ENCODE data around the gene MAGEA6.
"Not testable (repeated sequence)": the region's sequence is repeated elsewhere in the genome, so short reads cannot be mapped to it uniquely, and the experiment has no call there.

The MAGEA6 gene

GRCh38 chrX:152769549-152770289 lies at the start of gene MAGEA6:
TSS of gene MAGEA6 (minus strand) at chrX:152769689. CDS start at chrX:152767650, 2,039 bp downstream.
- not testable (repeated sequence) for DNase-seq (ENCODE audit: low read depth); H3K4me3 ChIP-seq (ENCODE audit: low read length)

- TF ChIP-seq CTCF (conservative IDR thresholded peaks at IDR 0.05; ENCODE audit: low read depth, low read length) = no peak
- no peak for DNase-seq (ENCODE audit: low read depth)
- no peak overlapping the region for H3K4me3 ChIP-seq (ENCODE audit: low read length)
Measured at GRCh38 chrX:152819266-152819665, 49.8 kb upstream of the MAGEA6 start.

GRCh38 chrX:152818356-152818755 lies 48.9 kb upstream of the MAGEA6 start:
- DNase-seq (ENCODE audit: low read depth) = no peak
- no peak overlapping the region for H3K4me3 ChIP-seq (ENCODE audit: low read length)
- TF ChIP-seq CTCF (conservative IDR thresholded peaks at IDR 0.05; ENCODE audit: low read depth, low read length) = no peak

GRCh38 chrX:152817078-152817764 lies 47.7 kb upstream of the MAGEA6 start:
- no peak for DNase-seq (ENCODE audit: low read depth)
- peak; percentile 61 for TF ChIP-seq CTCF (conservative IDR thresholded peaks at IDR 0.05; ENCODE audit: low read depth, low read length)

GRCh38 chrX:152814048-152814447 lies 44.6 kb upstream of the MAGEA6 start:
- TF ChIP-seq CTCF (conservative IDR thresholded peaks at IDR 0.05; ENCODE audit: low read depth, low read length) = no peak
- H3K4me3 ChIP-seq (ENCODE audit: low read length) = no peak overlapping the region
- no peak for DNase-seq (ENCODE audit: low read depth)

More at GRCh38 chrX:152817078-152817764, 47.7 kb upstream of the MAGEA6 start:
- no peak overlapping the region for H3K4me3 ChIP-seq (ENCODE audit: low read length)

GRCh38 chrX:152813206-152813605 lies 43.7 kb upstream of the MAGEA6 start:
- DNase-seq (ENCODE audit: low read depth) = no peak
- H3K4me3 ChIP-seq (ENCODE audit: low read length) = no peak overlapping the region
- TF ChIP-seq CTCF (conservative IDR thresholded peaks at IDR 0.05; ENCODE audit: low read depth, low read length) = no peak

GRCh38 chrX:152810403-152810802 lies 40.9 kb upstream of the MAGEA6 start:
- no peak for TF ChIP-seq CTCF (conservative IDR thresholded peaks at IDR 0.05; ENCODE audit: low read depth, low read length)
- no peak for DNase-seq (ENCODE audit: low read depth)
- H3K4me3 ChIP-seq (ENCODE audit: low read length) = no peak overlapping the region

Measured in retinal pigment epithelial cell (primary cell).